HL-60 (cell line): Measurements from ENCODE around the gene SETD6.

Experiments
- DNase-seq, 2 experiments: peaks; one replicate each; pipeline ENCODE4 v3.0.0-alpha.2; 2010 to 2020; ENCODE audit warnings: low read depth in 1 of 2, low spot score in 1 of 2
- H3K27ac ChIP-seq: fragments of 250-450 bp; sonication (Bioruptor Pico); replicated peaks from 2 replicates; pipeline ENCODE4 v1.5.1; 2020; ENCODE audit warnings: mild to moderate bottlenecking, moderate library complexity
- H3K27me3 ChIP-seq: fragments of 250-450 bp; sonication (Bioruptor Pico); 2 replicates; pipeline ENCODE4 v1.5.1; 2021; ENCODE audit warnings: mild to moderate bottlenecking, moderate library complexity; ENCODE audit not compliant: insufficient read depth, poor library complexity, severe bottlenecking
- H3K4me3 ChIP-seq: replicated peaks from 2 replicates; pipeline ENCODE4 v1.5.1; 2011; ENCODE audit warnings: mild to moderate bottlenecking, control low read depth, low read length; ENCODE audit not compliant: insufficient read depth
- GABPA ChIP-seq: IDR thresholded peaks from 2 replicates; pipeline ENCODE4 v1.6.1; 2012; ENCODE audit warnings: low read depth
- POLR2AphosphoS5 ChIP-seq: IDR thresholded peaks from 2 replicates; pipeline ENCODE4 v1.6.1; 2012; ENCODE audit warnings: low read depth
- SPI1 ChIP-seq: IDR thresholded peaks from 2 replicates; pipeline ENCODE4 v1.6.1; 2012; ENCODE audit warnings: low read depth, mild to moderate bottlenecking, borderline replicate concordance
- TF ChIP-seq, protein P1 (sequence below): IDR thresholded peaks from one replicate; pipeline ENCODE4 v1.5.1; 2011; ENCODE audit warnings: low read length, control low read depth, inconsistent platforms; ENCODE audit not compliant: insufficient read depth
- TF ChIP-seq, protein P2 (sequence below): IDR thresholded peaks from 2 replicates; pipeline ENCODE4 v1.6.1; 2012; ENCODE audit warnings: low read depth; ENCODE audit not compliant: insufficient replicate concordance

The SETD6 gene

DNA sequence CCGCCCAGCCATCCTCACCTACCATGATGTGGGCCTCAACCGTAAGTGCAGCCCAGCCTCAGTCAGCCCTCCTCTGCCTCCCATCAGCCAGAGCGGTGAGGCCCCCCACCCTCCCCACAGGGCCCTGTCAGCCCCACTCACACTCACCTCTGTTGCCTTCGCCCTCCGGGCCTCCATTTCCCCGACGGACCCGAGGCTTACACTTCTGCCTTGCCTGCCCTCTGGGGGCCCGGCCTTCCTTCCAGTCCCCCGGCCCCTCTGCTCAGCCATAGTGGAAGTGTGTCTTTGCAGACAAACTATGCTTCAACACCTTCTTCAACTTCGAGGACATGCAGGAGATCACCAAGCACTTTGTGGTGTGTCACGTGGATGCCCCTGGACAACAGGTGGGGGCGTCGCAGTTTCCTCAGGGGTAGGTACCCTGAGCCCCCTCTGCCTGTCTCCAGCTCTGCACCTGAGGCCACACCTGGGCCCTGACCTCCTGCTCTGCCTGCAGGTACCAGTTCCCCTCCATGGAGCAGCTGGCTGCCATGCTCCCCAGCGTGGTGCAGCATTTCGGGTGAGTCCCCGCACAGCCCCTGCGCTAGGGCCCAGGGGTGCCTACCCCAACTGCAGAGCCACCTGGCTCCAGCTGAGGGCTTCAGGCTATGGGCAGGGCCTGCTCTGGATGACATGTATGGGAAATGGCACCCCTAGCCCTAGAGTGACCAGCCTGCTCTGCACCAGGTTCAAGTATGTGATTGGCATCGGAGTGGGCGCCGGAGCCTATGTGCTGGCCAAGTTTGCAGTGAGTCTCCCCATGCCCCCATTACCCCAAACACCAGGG, 11.2 kb upstream of the SETD6 start:
- peaks cover 33% of the 10 kb centered on the region for H3K27me3 ChIP-seq

DNA sequence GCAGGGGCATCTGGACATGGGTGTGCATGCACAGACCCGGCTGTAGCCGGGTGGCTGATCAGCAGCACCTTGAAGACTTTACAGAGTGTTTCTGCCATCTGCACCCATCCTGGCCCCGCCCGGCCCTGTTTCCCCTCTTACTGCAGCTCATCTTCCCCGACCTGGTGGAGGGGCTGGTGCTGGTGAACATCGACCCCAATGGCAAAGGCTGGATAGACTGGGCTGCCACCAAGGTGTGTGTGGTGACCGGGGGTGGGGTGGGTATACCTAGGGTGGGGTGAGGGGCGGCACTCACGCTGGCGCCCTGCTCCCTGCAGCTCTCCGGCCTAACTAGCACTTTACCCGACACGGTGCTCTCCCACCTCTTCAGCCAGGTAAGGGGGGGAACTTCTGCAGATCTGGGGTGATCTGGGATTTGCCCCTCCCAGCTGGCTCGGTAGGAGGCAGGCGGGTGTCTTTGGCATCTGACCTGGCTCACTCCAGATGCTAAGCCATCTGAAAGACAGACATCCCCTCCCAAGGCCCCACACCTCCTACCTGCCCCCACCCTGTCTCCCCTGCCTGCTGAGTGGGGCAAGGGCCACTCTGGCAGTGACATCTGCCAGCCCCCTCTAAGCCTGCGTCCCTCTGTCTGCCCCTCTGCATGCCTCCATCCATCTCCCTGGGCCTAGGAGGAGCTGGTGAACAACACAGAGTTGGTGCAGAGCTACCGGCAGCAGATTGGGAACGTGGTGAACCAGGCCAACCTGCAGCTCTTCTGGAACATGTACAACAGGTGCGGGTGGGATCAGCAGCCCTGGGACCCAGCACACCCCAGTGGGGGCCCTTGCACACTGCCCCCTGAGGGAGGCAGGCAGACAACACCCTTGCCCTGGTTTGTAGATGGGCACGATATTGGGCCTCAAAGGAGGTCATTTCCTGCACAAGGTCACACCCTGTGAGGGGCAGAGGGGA, 8.8 kb upstream of the SETD6 start:
- TF ChIP-seq, protein P1, sequence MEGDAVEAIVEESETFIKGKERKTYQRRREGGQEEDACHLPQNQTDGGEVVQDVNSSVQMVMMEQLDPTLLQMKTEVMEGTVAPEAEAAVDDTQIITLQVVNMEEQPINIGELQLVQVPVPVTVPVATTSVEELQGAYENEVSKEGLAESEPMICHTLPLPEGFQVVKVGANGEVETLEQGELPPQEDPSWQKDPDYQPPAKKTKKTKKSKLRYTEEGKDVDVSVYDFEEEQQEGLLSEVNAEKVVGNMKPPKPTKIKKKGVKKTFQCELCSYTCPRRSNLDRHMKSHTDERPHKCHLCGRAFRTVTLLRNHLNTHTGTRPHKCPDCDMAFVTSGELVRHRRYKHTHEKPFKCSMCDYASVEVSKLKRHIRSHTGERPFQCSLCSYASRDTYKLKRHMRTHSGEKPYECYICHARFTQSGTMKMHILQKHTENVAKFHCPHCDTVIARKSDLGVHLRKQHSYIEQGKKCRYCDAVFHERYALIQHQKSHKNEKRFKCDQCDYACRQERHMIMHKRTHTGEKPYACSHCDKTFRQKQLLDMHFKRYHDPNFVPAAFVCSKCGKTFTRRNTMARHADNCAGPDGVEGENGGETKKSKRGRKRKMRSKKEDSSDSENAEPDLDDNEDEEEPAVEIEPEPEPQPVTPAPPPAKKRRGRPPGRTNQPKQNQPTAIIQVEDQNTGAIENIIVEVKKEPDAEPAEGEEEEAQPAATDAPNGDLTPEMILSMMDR: no peak
- no peak for TF ChIP-seq SPI1
- TF ChIP-seq POLR2AphosphoS5: no peak
- TF ChIP-seq GABPA: no peak
- TF ChIP-seq, protein P2, sequence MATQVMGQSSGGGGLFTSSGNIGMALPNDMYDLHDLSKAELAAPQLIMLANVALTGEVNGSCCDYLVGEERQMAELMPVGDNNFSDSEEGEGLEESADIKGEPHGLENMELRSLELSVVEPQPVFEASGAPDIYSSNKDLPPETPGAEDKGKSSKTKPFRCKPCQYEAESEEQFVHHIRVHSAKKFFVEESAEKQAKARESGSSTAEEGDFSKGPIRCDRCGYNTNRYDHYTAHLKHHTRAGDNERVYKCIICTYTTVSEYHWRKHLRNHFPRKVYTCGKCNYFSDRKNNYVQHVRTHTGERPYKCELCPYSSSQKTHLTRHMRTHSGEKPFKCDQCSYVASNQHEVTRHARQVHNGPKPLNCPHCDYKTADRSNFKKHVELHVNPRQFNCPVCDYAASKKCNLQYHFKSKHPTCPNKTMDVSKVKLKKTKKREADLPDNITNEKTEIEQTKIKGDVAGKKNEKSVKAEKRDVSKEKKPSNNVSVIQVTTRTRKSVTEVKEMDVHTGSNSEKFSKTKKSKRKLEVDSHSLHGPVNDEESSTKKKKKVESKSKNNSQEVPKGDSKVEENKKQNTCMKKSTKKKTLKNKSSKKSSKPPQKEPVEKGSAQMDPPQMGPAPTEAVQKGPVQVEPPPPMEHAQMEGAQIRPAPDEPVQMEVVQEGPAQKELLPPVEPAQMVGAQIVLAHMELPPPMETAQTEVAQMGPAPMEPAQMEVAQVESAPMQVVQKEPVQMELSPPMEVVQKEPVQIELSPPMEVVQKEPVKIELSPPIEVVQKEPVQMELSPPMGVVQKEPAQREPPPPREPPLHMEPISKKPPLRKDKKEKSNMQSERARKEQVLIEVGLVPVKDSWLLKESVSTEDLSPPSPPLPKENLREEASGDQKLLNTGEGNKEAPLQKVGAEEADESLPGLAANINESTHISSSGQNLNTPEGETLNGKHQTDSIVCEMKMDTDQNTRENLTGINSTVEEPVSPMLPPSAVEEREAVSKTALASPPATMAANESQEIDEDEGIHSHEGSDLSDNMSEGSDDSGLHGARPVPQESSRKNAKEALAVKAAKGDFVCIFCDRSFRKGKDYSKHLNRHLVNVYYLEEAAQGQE: no peak
- Histone ChIP-seq H3K4me3 (no peak overlapping the region), H3K27me3 (peaks cover 9% of the 10 kb centered on the region), H3K27ac (no peak overlapping the region)
- DNase-seq: no peak

More for the DNA sequence above, 11.2 kb upstream of the SETD6 start:
- no peak for DNase-seq
- no peak overlapping the region for H3K4me3 ChIP-seq
- TF ChIP-seq, protein P2: no peak
- no peak for TF ChIP-seq POLR2AphosphoS5
- no peak overlapping the region for H3K27ac ChIP-seq

DNA sequence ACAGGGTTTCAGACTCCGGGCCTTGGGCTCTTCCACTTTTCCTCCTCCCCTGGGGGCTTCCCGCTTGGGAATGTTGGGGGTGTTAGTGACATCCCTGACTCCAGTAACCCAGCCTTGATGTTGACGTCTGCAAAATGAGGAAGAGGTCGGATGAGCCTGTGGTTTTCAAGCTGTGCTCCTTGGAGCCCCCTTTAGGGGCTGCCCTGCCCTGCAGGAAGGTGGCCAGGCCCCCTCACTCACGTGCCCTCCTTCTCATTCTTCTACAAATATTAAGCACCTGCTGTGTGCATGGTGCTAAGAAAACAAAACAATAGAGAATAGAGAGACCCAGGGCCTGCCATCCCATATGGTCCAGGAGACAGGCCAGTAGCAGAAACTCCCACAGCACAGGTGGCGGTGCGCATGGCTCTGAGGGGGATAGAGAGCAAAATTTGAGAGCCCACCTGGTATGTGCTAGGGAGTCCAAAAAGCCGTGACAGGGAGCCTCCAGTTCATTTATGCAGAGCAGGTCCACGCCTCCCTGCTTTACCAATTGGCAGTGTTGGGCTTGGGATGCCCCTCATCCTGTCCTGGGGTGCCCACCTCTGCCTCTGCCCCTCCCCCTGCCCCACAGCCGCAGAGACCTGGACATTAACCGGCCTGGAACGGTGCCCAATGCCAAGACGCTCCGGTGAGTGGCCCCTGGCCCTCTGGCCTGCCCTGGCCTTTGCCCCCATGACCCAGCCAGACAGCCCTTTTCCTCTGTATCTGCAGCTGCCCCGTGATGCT, 7.9 kb upstream of the SETD6 start:
- no peak for TF ChIP-seq POLR2AphosphoS5
- TF ChIP-seq, protein P1: peak; percentile 2
- TF ChIP-seq SPI1: peak; percentile 89
- no peak for TF ChIP-seq GABPA
- TF ChIP-seq, protein P2: no peak
- peak in 1 of 2 experiments; percentile 31 for DNase-seq

More for the DNA sequence above, 7.9 kb upstream of the SETD6 start:
- peaks cover 4% of the 10 kb centered on the region for H3K27me3 ChIP-seq
- no peak overlapping the region for H3K27ac ChIP-seq
- no peak overlapping the region for H3K4me3 ChIP-seq
